ENCODE measurements around the gene TTYH3. TPM values are rescaled to one million over a fixed set of nuclear protein-coding genes. Genes with fewer than 3 reads are reported as not detected.

Gene TTYH3
- total RNA-seq, 6 experiments from 2014 or later: 117 to 147 (median 123) TPM

DNA sequence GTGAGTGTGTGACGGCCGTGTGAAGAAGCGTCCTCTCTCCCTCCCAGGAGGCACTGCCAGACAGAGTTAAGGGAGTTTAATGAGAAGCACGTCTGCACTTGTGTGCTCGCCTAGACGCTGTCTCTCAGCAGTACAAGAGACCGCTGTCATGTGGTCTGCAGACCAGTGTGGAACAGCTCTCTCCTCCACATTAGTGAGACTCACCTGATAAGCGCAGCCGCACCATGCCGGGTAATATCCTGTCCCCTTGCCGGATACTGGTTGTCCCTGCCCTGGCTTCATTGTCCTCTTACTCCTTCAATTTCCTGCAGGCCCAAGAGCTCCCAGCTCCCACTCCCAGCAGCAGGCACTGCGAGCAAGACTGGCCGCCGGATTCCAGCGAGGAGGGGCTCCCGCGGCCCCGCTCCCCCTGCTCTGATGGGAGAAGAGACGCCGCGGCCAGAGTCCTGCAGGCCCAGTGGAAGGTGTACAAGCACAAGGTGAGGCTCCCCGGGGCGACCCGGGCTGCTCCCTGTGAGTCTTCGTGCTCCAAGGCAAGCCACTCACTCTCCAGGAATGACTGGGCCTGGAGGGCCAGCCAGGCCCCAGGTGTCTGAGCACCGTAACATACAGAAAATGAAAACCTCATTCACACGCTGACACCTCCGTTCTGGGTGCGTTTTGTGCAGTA, 33.5 kb upstream of the TTYH3 start:
- no peaks in the 10 kb centered on the region for H3K4me1 Mint-ChIP-seq (ENCODE audit: low read depth)
- peaks cover 9% of the 10 kb centered on the region for H3K36me3 Mint-ChIP-seq (ENCODE audit: low read depth)
- no peak for DNase-seq

GRCh38 chr7:2601065-2601464, 30.7 kb upstream of the TTYH3 start:
- no peak overlapping the region for H3K4me3 Mint-ChIP-seq
- no peak for TF ChIP-seq CTCF (IDR thresholded peaks at IDR 0.05)
- H3K27me3 Mint-ChIP-seq (ENCODE audit: insufficient read depth): no peaks in the 10 kb centered on the region; the same call in 1 of the 2 replicates
- H3K4me1 Mint-ChIP-seq (ENCODE audit: low read depth): no peaks in the 10 kb centered on the region
- H3K27ac Mint-ChIP-seq: no peak overlapping the region
- no peaks in the 10 kb centered on the region for H3K9me3 Mint-ChIP-seq
- peaks cover 9% of the 10 kb centered on the region for H3K36me3 Mint-ChIP-seq (ENCODE audit: low read depth)
- no peak for DNase-seq

More for the DNA sequence above, 33.5 kb upstream of the TTYH3 start:
- no peaks in the 10 kb centered on the region; the same call in 1 of the 2 replicates for H3K27me3 Mint-ChIP-seq (ENCODE audit: insufficient read depth)
- TF ChIP-seq CTCF (IDR thresholded peaks at IDR 0.05): no peak
- no peak overlapping the region for H3K4me3 Mint-ChIP-seq
- no peak overlapping the region for H3K27ac Mint-ChIP-seq
- H3K9me3 Mint-ChIP-seq: no peaks in the 10 kb centered on the region

GRCh38 chr7:2601907-2602306, 29.9 kb upstream of the TTYH3 start:
- Mint-ChIP-seq H3K4me1 (ENCODE audit: low read depth) (no peaks in the 10 kb centered on the region), H3K36me3 (ENCODE audit: low read depth) (peaks cover 9% of the 10 kb centered on the region), H3K27ac (no peak overlapping the region), H3K27me3 (ENCODE audit: insufficient read depth) (no peaks in the 10 kb centered on the region), H3K4me3 (no peak overlapping the region), H3K9me3 (no peaks in the 10 kb centered on the region)
- no peak for TF ChIP-seq CTCF (IDR thresholded peaks at IDR 0.05)
- no peak for DNase-seq

GRCh38 chr7:2602406-2603043, 29.3 kb upstream of the TTYH3 start:
- no peak overlapping the region for H3K4me3 Mint-ChIP-seq
- H3K27ac Mint-ChIP-seq: no peak overlapping the region
- H3K27me3 Mint-ChIP-seq (ENCODE audit: insufficient read depth): no peaks in the 10 kb centered on the region
- H3K36me3 Mint-ChIP-seq (ENCODE audit: low read depth): peaks cover 9% of the 10 kb centered on the region
- DNase-seq: no peak
- no peak for TF ChIP-seq CTCF (IDR thresholded peaks at IDR 0.05)
- no peaks in the 10 kb centered on the region for H3K4me1 Mint-ChIP-seq (ENCODE audit: low read depth)
- no peaks in the 10 kb centered on the region for H3K9me3 Mint-ChIP-seq

DNA sequence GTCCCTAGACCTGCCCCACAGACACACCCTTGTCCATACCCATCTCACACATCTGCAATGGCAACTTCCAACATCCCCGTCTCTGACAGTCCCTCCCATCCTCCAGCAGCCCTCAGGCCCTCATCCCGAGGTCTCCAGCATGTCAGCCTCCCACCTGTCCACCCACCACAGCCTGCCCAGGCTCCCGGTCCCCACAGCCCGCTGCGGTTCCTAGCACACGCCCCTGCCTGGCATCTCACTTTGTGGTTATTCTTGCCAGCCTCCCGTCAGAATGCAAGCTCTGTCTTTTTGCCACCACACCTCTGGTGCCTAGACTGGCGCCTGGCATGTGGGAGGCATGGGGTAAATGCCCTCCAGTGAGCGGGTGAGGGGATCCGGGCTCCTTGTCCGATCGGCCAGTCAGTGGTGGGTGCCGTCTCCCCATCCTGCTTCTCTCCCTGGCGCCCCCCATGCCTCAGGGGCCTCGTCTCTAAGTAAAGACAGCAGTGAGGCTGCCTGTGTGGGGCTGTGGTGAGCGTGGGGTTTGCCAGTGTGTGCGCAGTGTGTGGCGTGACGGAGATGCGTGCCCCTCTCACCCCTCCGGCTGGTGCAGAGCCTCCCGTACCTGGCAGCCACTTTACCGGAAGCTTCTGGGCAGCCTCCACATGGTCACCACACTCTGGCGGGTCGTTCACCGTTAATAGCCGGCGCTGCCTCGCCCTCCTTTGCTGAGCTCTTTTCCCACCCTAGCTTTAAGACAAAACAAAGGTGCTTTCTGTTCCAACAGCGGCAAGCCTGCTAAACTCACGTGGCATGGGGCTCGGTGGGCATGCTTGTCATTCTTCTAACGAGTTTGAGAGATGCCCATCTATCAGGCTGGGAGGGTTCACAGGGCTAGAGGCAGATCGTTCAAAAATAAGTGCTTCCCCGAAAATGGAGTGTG, 28.5 kb upstream of the TTYH3 start:
- no peaks in the 10 kb centered on the region for H3K27me3 Mint-ChIP-seq (ENCODE audit: insufficient read depth)
- no peak for DNase-seq
- H3K36me3 Mint-ChIP-seq (ENCODE audit: low read depth): peaks cover 9% of the 10 kb centered on the region
- no peak overlapping the region for H3K4me3 Mint-ChIP-seq
- H3K9me3 Mint-ChIP-seq: no peaks in the 10 kb centered on the region
- H3K27ac Mint-ChIP-seq: no peak overlapping the region
- H3K4me1 Mint-ChIP-seq (ENCODE audit: low read depth): no peaks in the 10 kb centered on the region
- TF ChIP-seq CTCF (IDR thresholded peaks at IDR 0.05): no peak
